NOMO-1 (cell line): ENCODE data around the gene NOX5.
A peak's percentile ranks its signal among the peaks of the same experiment; 100 is the strongest.
"Not testable (repeated sequence)": the region's sequence is repeated elsewhere in the genome, so short reads cannot be mapped to it uniquely, and the experiment has no call there.

Experiments
- DNase-seq, 2 experiments: peaks; one replicate each; lab custom pipeline; 2025; ENCODE audit not compliant: unreplicated experiment in 2 of 2; lab: John Stamatoyannopoulos, UW

NOX5 gene

GRCh38 chr15:69055251-69055650 lies 40.8 kb downstream of the NOX5 start:
- no peak for DNase-seq

- DNase-seq: no peak
These were observed 41.9 kb downstream of the NOX5 start for GRCh38 chr15:69056365-69056764.

GRCh38 chr15:69058830-69059556 lies 44.5 kb downstream of the NOX5 start:
- peak; percentile 47 to 66 for DNase-seq

GRCh38 chr15:69059557-69059943 lies 45.1 kb downstream of the NOX5 start:
- no peak for DNase-seq

- DNase-seq: no peak
These were observed 45.6 kb downstream of the NOX5 start for GRCh38 chr15:69060041-69060481.

- DNase-seq: no peak
These were observed 46.2 kb downstream of the NOX5 start for GRCh38 chr15:69060744-69061143.

- DNase-seq: no peak
These were observed 46.9 kb downstream of the NOX5 start for GRCh38 chr15:69061414-69061842.

- DNase-seq: no peak
These were observed 50.2 kb downstream of the NOX5 start for GRCh38 chr15:69064649-69065048.

GRCh38 chr15:69066007-69066995 lies 51.8 kb downstream of the NOX5 start:
- no peak for DNase-seq

- no peak for DNase-seq
These were observed 52.8 kb downstream of the NOX5 start for GRCh38 chr15:69067296-69067695.

- DNase-seq: no peak
These were observed 53.7 kb downstream of the NOX5 start for GRCh38 chr15:69068157-69068556.

GRCh38 chr15:69069290-69069689 lies 54.8 kb downstream of the NOX5 start:
- not testable (repeated sequence) for DNase-seq

- DNase-seq: no peak
These were observed 55.5 kb downstream of the NOX5 start for GRCh38 chr15:69069996-69070395.

- DNase-seq: no peak
These were observed 55.9 kb downstream of the NOX5 start for GRCh38 chr15:69070396-69070795.

GRCh38 chr15:69071260-69071659 lies 56.8 kb downstream of the NOX5 start:
- DNase-seq: no peak

- no peak for DNase-seq
These were observed 58.4 kb downstream of the NOX5 start for GRCh38 chr15:69072906-69073305.

GRCh38 chr15:69074001-69074842 lies 59.7 kb downstream of the NOX5 start:
- peak; percentile 26 to 27 for DNase-seq

- no peak for DNase-seq
These were observed 60.3 kb downstream of the NOX5 start for GRCh38 chr15:69074843-69075224.

GRCh38 chr15:69075440-69075839 lies 60.9 kb downstream of the NOX5 start:
- no peak for DNase-seq

- DNase-seq: no peak
These were observed 62.3 kb downstream of the NOX5 start for GRCh38 chr15:69076756-69077155.

- DNase-seq: no peak
These were observed 64.1 kb downstream of the NOX5 start for GRCh38 chr15:69078638-69079037.
